Calu3 (cell line): ENCODE results near the gene CDKN2B-AS1. TPM values are rescaled to one million over a fixed set of nuclear protein-coding genes. Genes with fewer than 3 reads are reported as not detected.

Experiments
- BruUV-seq: library from RNA; stranded (reverse); fragments of 400-500 nt; replicated peaks from 2 replicates; lab custom pipeline; 2021; lab: Mats Ljungman, UMichigan
- CTCF ChIA-PET: fragments of 300-600 bp; sonication (Branson Sonifier 250); formaldehyde crosslinking; loops from one replicate; lab custom pipeline; 2022; ENCODE audit warnings: antibody characterized with exemption; lab: Charles Lee
- DNase-seq: peaks from one replicate; pipeline ENCODE4 v3.0.0; 2022
- H3K27ac Mint-ChIP-seq: one replicate; pipeline ENCODE4 v1.8.0; 2022; ENCODE audit warnings: mixed read lengths; ENCODE audit not compliant: unreplicated experiment
- H3K27me3 Mint-ChIP-seq: one replicate; pipeline ENCODE4 v1.8.0; 2022; ENCODE audit warnings: mixed read lengths; ENCODE audit not compliant: unreplicated experiment
- H3K36me3 Mint-ChIP-seq: one replicate; pipeline ENCODE4 v1.8.0; 2022; ENCODE audit warnings: mild to moderate bottlenecking, moderate library complexity, mixed read lengths; ENCODE audit not compliant: insufficient read depth, unreplicated experiment
- H3K4me1 Mint-ChIP-seq: one replicate; pipeline ENCODE4 v1.8.0; 2022; ENCODE audit warnings: mild to moderate bottlenecking, low read depth, mixed read lengths; ENCODE audit not compliant: unreplicated experiment
- H3K4me3 Mint-ChIP-seq: one replicate; pipeline ENCODE4 v1.8.0; 2022; ENCODE audit warnings: mild to moderate bottlenecking, low read depth, moderate library complexity, mixed read lengths; ENCODE audit not compliant: unreplicated experiment
- H3K9me3 Mint-ChIP-seq: one replicate; pipeline ENCODE4 v1.8.0; 2022; ENCODE audit warnings: low read depth, mixed read lengths; ENCODE audit not compliant: unreplicated experiment
- CTCF ChIP-seq: fragments of 200-600 bp; IDR thresholded peaks from one replicate; pipeline ENCODE4 v1.8.0; 2022; ENCODE audit warnings: antibody characterized with exemption; ENCODE audit not compliant: unreplicated experiment
- intact Hi-C: fragments of 100-400 bp; cut with micrococcal nuclease; formaldehyde crosslinking; loops from one replicate; pipeline ENCODE4 v1.10.0; 2022; ENCODE audit not compliant: unreplicated experiment
- total RNA-seq: library from RNA; stranded (reverse); gene quantifications from 2 replicates; pipeline ENCODE4 v1.2.3, GENCODE V29; 2022

The CDKN2B-AS1 gene
- total RNA-seq, 1 experiment from 2014 or later, result 8.9 TPM

- CTCF ChIA-PET, result interaction anchor here (0.6 to 0.9 kb wide), 2 partner anchors 12 to 318 kb away, joined by 3 read pairs; no protein-coding TSS in a partner anchor
- no peaks in the 10 kb centered on the region for H3K36me3 Mint-ChIP-seq
- H3K27ac Mint-ChIP-seq, result peak overlapping the region; percentile 96
- BruUV-seq, result no TSS peak
- H3K9me3 Mint-ChIP-seq, result no peaks in the 10 kb centered on the region
- no peaks in the 10 kb centered on the region for H3K27me3 Mint-ChIP-seq
- no peak for TF ChIP-seq CTCF
- H3K4me3 Mint-ChIP-seq, result no peak overlapping the region
- DNase-seq, result no peak
- intact Hi-C loops, result loop anchor here (5.0 to 10.0 kb wide), 2 partner anchors 62 to 91 kb away; no protein-coding TSS in a partner anchor
- H3K4me1 Mint-ChIP-seq, result peaks cover 50% of the 10 kb centered on the region
Observed at GRCh38 chr9:22146604-22147003, 152.0 kb downstream of the CDKN2B-AS1 start.

- TF ChIP-seq CTCF, result no peak
- peaks cover 50% of the 10 kb centered on the region for H3K4me1 Mint-ChIP-seq
- peak overlapping the region; percentile 96 for H3K27ac Mint-ChIP-seq
- CTCF ChIA-PET, result interaction anchor here (0.8 kb wide), 1 partner anchor 90 kb away, joined by 3 read pairs; no protein-coding TSS in a partner anchor
- no peaks in the 10 kb centered on the region for H3K27me3 Mint-ChIP-seq
- no peak overlapping the region for H3K4me3 Mint-ChIP-seq
- H3K9me3 Mint-ChIP-seq, result no peaks in the 10 kb centered on the region
- peak; percentile 41 for DNase-seq
- BruUV-seq, result no TSS peak
- H3K36me3 Mint-ChIP-seq, result peaks cover 5% of the 10 kb centered on the region
- intact Hi-C loops, result loop anchor here (5.0 to 10.0 kb wide), 2 partner anchors 63 to 89 kb away; no protein-coding TSS in a partner anchor
Observed at GRCh38 chr9:22147813-22148527, 153.4 kb downstream of the CDKN2B-AS1 start.

DNA sequence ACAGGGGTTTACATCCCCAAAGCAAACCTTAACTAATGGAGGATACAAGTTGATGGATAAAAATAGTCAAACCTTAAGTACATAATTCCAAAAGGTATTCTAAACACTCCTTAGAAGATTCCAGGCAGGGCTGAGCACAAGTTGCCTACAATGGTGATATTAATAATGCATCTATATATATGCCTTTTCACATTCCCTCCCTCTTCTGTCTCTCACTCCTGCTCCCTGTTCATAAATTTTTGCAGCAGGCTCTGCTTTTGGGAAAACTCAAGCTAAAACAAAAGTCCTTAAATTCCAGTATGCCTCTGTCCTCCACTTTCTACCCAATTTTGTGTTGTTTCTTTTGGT, 153.9 kb downstream of the CDKN2B-AS1 start:
- H3K4me3 Mint-ChIP-seq, result no peak overlapping the region
- H3K4me1 Mint-ChIP-seq, result peaks cover 55% of the 10 kb centered on the region
- intact Hi-C loops, result loop anchor here (5.0 to 10.0 kb wide), 2 partner anchors 64 to 89 kb away; no protein-coding TSS in a partner anchor
- H3K27ac Mint-ChIP-seq, result peak overlapping the region; percentile 96
- no TSS peak for BruUV-seq
- no peaks in the 10 kb centered on the region for H3K27me3 Mint-ChIP-seq
- no peak for DNase-seq
- peaks cover 5% of the 10 kb centered on the region for H3K36me3 Mint-ChIP-seq
- no peaks in the 10 kb centered on the region for H3K9me3 Mint-ChIP-seq
- TF ChIP-seq CTCF, result no peak
- CTCF ChIA-PET, result no interaction called here

DNA sequence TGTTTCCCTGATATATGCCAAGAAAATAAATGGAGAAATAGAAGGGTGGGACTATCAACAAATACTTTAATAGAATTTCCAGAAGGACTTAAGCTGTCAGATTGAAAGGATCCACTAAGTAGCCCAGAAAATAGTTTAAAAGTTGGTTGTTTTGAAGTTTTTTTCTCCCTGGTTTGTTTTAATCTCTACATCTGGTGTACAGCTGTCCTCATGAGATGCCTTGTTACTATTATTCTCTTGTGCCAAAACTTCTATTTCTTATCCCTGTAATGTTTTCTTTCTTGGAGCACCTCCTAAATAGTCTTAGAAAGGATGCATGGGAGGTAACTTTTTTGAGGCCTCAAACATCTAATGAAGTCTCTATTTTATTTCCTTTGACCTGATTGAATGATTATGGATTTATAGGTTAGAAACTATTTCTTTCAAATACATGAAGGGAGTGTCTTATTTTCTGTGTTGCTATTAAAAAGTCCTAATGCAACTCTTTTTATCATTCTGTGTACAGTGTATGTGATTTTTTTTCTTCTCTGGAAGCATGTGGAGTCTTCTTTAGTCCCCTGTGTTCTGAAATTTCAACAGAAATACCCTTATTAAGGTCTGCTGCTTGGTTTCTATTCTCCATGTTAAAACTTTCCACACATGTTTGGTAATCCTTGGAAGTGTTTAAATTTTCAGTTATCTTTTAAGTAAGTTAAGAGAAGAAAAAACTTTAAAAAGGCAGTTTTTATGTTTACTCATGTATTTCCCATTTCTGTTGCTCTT, 154.5 kb downstream of the CDKN2B-AS1 start:
- H3K36me3 Mint-ChIP-seq, result peaks cover 5% of the 10 kb centered on the region
- intact Hi-C loops, result loop anchor here (5.0 to 10.0 kb wide), 2 partner anchors 64 to 88 kb away; no protein-coding TSS in a partner anchor
- no peak for TF ChIP-seq CTCF
- CTCF ChIA-PET, result no interaction called here
- no TSS peak for BruUV-seq
- H3K27me3 Mint-ChIP-seq, result no peaks in the 10 kb centered on the region
- H3K4me3 Mint-ChIP-seq, result no peak overlapping the region
- peak overlapping the region; percentile 96 for H3K27ac Mint-ChIP-seq
- no peak for DNase-seq
- H3K4me1 Mint-ChIP-seq, result peaks cover 58% of the 10 kb centered on the region
- H3K9me3 Mint-ChIP-seq, result no peaks in the 10 kb centered on the region
